Adrenal gland (tissue), 12 donors: ENCODE measurements around the gene AIFM3. TPM values are rescaled to one million over a fixed set of nuclear protein-coding genes. Genes with fewer than 3 reads are reported as not detected.

Experiments used
- DNase-seq, 7 donors: peaks; one replicate each; pipeline ENCODE4 v3.0.0-alpha.2; 2019 to 2020
- H3K27ac ChIP-seq, 5 donors: fragments of 200-600 bp; sonication (generic) in 4 of 5; 1 replicate in 3 of 5; 2 replicates in 2 of 5; pipeline versions ENCODE4 v1.5.1 to v1.8.0; 2016 to 2020; ENCODE audit warnings: mild to moderate bottlenecking in 1 of 5
- H3K27me3 ChIP-seq: fragments of 200-600 bp; 2 replicates; pipeline ENCODE4 v1.8.0; 2021
- H3K36me3 ChIP-seq, 2 donors: fragments of 200-600 bp; replicated peaks in 1 of 2; 1 replicate in 1 of 2; 2 replicates in 1 of 2; pipeline versions ENCODE4 v1.5.1 to v1.8.0; 2018 to 2022
- H3K4me1 ChIP-seq, 2 donors: fragments of 200-600 bp; replicated peaks in 1 of 2; 1 replicate in 1 of 2; 2 replicates in 1 of 2; pipeline versions ENCODE4 v1.5.1 to v1.8.0; 2018 to 2021
- H3K4me3 ChIP-seq, 4 donors: fragments of 200-600 bp; sonication (generic) in 3 of 4; one replicate each; pipeline ENCODE4 v1.5.1; 2016 to 2018
- H3K9me3 ChIP-seq, 3 donors: fragments of 200-600 bp; sonication (generic) in 1 of 3; replicated peaks in 1 of 3; 1 replicate in 2 of 3; 2 replicates in 1 of 3; pipeline versions ENCODE4 v1.5.1 to v1.8.0; 2016 to 2021
- POLR2A ChIP-seq, 2 donors: fragments of 450-650 bp; IDR thresholded peaks; one replicate each; pipeline ENCODE4 v1.6.1; 2017; ENCODE audit warnings: antibody characterized with exemption in 2 of 2, mild to moderate bottlenecking in 2 of 2, moderate library complexity in 1 of 2
- WGBS, 4 donors: extraction: QIAGEN DNeasy Blood & Tissue Kit in 2 of 4; methylation state at CpG; one replicate each; pipeline versions ENCODE4 v1.1.5 to v1.1.7; 2013 to 2017; 5-methylcytosine and 5-hydroxymethylcytosine counted together
- intact Hi-C, 2 donors: fragments of 100-400 bp; cut with DNase I; formaldehyde crosslinking; loops; one replicate each; pipeline versions ENCODE4 v1.14.1 to v1.15.0; 2022 to 2023
- polyA plus RNA-seq, 3 donors: library from polyadenylated mRNA; stranded (reverse); fragments of 200-250 nt in 2 of 3; fragments of 350-450 nt in 1 of 3; fragmentation: Illumina TruSeq in 1 of 3; extraction: RNeasy Lipid Tissue Mini Kit (QIAGEN cat#74804) in 1 of 3; gene quantifications; one replicate each; pipeline ENCODE4 v1.2.3, GENCODE V29; 2013 to 2014
- total RNA-seq, 9 donors: library from RNA; depleted of rRNA in 4 of 9; stranded (reverse); fragments of >200 nt in 4 of 9; fragments of 120-200 nt in 1 of 9; fragmentation: NEBNext Ultra II Directional in 1 of 9; extraction: Animal tissue kit (Norgen Biotek cat#: 25700) in 1 of 9; gene quantifications; one replicate each; pipeline versions ENCODE4 v1.1.0 to v1.2.4, GENCODE V29; 2013 to 2023
- TF ChIP-seq, protein P1 (sequence below), 6 experiments: fragments of 450-650 bp in 4 of 6; fragments of 200-600 bp in 2 of 6; sonication (generic) in 1 of 6; IDR thresholded peaks; 1 replicate in 5 of 6; 2 replicates in 1 of 6; pipeline versions ENCODE4 v1.5.1 to v1.8.0; 2016 to 2021; ENCODE audit warnings: antibody characterized with exemption in 6 of 6, mild to moderate bottlenecking in 2 of 6, moderate library complexity in 1 of 6
- donor health status: healthy with polysubstance abuse.
- donor health status: Bipolar disorder and iron deficiency.
- donor health status: DM: yes; HTN: yes; CAD: no.
- donor health status: DM: no; HTN: no; CAD: no.
- donor health status: DM: no; HTN: no; CAD: no.
- donor health status: DM: yes; HTN: yes; CAD: no.

Gene AIFM3
- total and polyA plus RNA-seq, 12 donors = 0.37 to 9.1 (median 2.2) TPM

DNA sequence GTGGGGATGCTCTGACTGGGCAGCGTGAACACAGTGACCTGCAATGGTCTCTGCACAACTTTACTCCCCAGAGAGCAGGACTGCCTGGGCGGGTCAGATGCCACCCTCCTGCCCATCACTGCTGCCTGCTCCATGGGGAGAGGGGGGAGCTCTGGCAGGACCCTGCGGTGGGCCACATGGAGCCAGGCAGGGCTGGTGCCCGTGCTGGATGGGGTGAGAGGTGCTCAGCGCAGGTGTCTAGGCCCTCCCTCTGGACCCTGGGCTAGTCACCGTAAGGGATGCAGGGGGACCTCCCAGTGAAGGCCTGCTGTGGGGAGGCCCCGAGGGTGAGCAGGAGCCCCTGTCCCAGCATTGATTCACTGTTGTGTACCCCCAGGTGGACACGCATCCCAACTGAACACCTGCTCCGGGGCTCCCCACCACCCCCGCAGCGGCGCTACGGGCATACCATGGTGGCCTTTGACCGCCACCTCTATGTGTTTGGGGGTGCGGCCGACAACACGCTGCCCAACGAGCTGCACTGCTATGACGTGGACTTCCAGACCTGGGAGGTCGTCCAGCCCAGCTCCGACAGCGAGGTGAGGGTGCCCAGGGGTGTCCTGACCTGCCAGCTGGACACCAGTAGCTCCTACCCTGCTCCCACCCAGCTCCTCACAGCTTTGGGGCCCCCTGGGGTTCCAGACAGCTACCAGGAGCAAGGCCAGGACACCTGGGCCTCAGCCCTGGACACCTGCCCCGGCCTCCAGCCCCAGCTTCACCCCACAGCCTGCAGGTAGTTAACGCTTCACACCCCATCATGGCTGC is 24.4 kb downstream of the AIFM3 start:
- Histone ChIP-seq H3K27me3 (no peaks in the 10 kb centered on the region), H3K36me3 (peaks cover 0 to 69% of the 10 kb centered on the region in 2 donors), H3K4me3 (no peak overlapping the region), H3K4me1 (no peaks in the 10 kb centered on the region), H3K27ac (no peak overlapping the region), H3K9me3 (no peaks in the 10 kb centered on the region)
- TF ChIP-seq, protein P1, sequence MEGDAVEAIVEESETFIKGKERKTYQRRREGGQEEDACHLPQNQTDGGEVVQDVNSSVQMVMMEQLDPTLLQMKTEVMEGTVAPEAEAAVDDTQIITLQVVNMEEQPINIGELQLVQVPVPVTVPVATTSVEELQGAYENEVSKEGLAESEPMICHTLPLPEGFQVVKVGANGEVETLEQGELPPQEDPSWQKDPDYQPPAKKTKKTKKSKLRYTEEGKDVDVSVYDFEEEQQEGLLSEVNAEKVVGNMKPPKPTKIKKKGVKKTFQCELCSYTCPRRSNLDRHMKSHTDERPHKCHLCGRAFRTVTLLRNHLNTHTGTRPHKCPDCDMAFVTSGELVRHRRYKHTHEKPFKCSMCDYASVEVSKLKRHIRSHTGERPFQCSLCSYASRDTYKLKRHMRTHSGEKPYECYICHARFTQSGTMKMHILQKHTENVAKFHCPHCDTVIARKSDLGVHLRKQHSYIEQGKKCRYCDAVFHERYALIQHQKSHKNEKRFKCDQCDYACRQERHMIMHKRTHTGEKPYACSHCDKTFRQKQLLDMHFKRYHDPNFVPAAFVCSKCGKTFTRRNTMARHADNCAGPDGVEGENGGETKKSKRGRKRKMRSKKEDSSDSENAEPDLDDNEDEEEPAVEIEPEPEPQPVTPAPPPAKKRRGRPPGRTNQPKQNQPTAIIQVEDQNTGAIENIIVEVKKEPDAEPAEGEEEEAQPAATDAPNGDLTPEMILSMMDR (IDR thresholded peaks at IDR 0.05) = no peak
- no peak for TF ChIP-seq POLR2A (IDR thresholded peaks at IDR 0.05)
- DNase-seq = no peak
- intact Hi-C loops = no loop called here
- WGBS, 4 donors = 90 to 95% (median 92%) methylated on average over 4 to 24 of the region's 24 CpGs

DNA sequence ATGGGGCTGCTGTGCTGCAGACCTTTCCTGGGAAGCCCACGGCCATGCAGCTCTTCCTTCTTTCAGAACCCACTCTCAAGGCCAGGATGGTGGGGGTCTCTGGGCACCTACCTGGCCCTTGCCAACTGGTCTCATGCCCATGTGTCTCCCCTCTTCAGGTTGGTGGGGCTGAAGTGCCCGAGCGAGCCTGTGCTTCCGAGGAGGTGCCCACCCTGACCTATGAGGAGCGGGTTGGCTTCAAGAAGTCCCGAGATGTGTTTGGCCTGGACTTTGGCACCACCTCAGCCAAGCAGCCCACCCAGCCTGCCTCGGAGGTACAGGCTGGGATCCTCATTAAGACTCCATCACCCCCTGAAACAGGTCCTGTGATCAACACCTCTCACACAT is 25.0 kb downstream of the AIFM3 start:
- Histone ChIP-seq H3K4me3 (no peak overlapping the region), H3K27me3 (no peaks in the 10 kb centered on the region), H3K4me1 (no peaks in the 10 kb centered on the region), H3K9me3 (no peaks in the 10 kb centered on the region), H3K27ac (no peak overlapping the region), H3K36me3 (peaks cover 0 to 63% of the 10 kb centered on the region in 2 donors)
- intact Hi-C loops = no loop called here
- TF ChIP-seq POLR2A (IDR thresholded peaks at IDR 0.05) = no peak
- TF ChIP-seq, protein P1 (IDR thresholded peaks at IDR 0.05) = no peak
- DNase-seq = no peak
- WGBS, 4 donors = 40 to 94% (median 87%) methylated on average over 1 to 7 of the region's 7 CpGs

DNA sequence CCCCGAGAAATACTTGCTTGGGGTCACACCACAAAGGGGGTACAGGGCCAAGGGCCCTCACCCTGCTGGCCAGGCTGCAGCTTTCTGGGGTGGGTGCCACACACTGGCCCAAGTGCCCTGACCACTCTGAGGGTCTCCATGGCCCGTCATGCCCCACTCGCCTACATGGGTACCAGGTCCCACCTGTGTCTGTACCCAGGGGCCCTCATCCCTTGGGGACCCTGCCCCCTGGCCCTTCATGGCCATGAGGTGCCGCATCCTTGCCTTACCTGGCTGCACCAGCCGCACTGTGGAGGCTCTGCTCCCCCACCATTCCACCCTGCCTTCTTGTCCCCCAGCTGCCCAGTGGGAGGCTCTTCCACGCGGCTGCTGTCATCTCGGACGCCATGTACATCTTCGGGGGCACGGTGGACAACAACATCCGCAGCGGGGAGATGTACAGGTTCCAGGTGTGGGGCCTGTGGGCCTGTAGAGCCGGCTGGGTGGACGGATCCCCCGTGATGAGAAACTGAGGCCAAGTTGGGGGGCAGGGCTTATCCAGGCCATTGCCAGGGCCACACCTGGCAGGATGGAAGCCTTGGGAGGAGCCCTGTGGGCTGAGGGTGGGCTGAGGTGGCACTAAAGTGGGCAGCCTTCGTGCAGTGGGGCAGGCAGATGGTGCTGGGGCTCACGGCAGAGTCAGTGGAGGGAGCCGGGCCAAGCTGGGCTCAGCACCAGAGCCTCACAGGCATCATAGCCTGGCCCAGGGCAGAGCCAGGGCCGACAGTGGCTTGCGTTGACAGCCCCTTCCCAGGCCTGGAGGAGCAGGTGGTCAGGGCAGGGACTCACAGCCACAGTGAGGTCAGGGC is 25.6 kb downstream of the AIFM3 start:
- TF ChIP-seq, protein P1 (IDR thresholded peaks at IDR 0.05) = no peak
- no peak for TF ChIP-seq POLR2A (IDR thresholded peaks at IDR 0.05)
- intact Hi-C loops = no loop called here
- DNase-seq = no peak
- Histone ChIP-seq H3K36me3 (peaks cover 0 to 57% of the 10 kb centered on the region in 2 donors), H3K4me1 (no peaks in the 10 kb centered on the region), H3K4me3 (no peak overlapping the region), H3K27me3 (no peaks in the 10 kb centered on the region), H3K9me3 (no peaks in the 10 kb centered on the region), H3K27ac (no peak overlapping the region)
- 86 to 91% (median 90%) methylated on average over 14 to 21 of the region's 21 CpGs for WGBS, 4 donors
